HUES48 (cell line): Measurements from ENCODE around the gene FRAT1.

Source experiments
- H3K27ac ChIP-seq: one replicate; pipeline ENCODE4 v1.7.0; 2013; ENCODE audit warnings: low read depth, low read length, inconsistent platforms
- H3K27me3 ChIP-seq: 2 replicates; pipeline ENCODE4 v1.6.1; 2013; ENCODE audit warnings: mild to moderate bottlenecking, low read length; ENCODE audit not compliant: control insufficient read depth, insufficient read depth
- H3K36me3 ChIP-seq: 2 replicates; pipeline ENCODE4 v1.6.1; 2013; ENCODE audit warnings: low read length; ENCODE audit not compliant: control insufficient read depth, insufficient read depth
- H3K4me1 ChIP-seq: 2 replicates; pipeline ENCODE4 v1.6.1; 2013; ENCODE audit warnings: mild to moderate bottlenecking, low read length; ENCODE audit not compliant: control insufficient read depth, insufficient read depth
- H3K4me3 ChIP-seq: 2 replicates; pipeline ENCODE4 v1.5.1; 2013; ENCODE audit warnings: mild to moderate bottlenecking, low read depth, low read length
- H3K9ac ChIP-seq: 2 replicates; pipeline ENCODE4 v1.6.1; 2013; ENCODE audit warnings: mild to moderate bottlenecking, low read depth, low read length, moderate library complexity
- H3K9me3 ChIP-seq: 2 replicates; pipeline ENCODE4 v1.6.1; 2013; ENCODE audit warnings: low read length; ENCODE audit not compliant: control insufficient read depth, insufficient read depth

The FRAT1 gene

GRCh38 chr10:97329766-97330165, 10.7 kb downstream of the FRAT1 start:
- Histone ChIP-seq H3K9ac (no peak overlapping the region), H3K9me3 (no peaks in the 10 kb centered on the region), H3K4me3 (0 out of 2 replicates have a peak overlapping the region, but pooled peaks have one; percentile 14), H3K36me3 (peaks cover 32% of the 10 kb centered on the region), H3K27me3 (no peaks in the 10 kb centered on the region), H3K4me1 (peaks cover 46% of the 10 kb centered on the region), H3K27ac (no peak overlapping the region)

- Histone ChIP-seq H3K4me1 (peaks cover 42% of the 10 kb centered on the region), H3K9ac (no peak overlapping the region), H3K9me3 (no peaks in the 10 kb centered on the region), H3K27me3 (no peaks in the 10 kb centered on the region), H3K27ac (no peak overlapping the region), H3K36me3 (peaks cover 32% of the 10 kb centered on the region), H3K4me3 (peak overlapping the region; percentile 93)
Measured at GRCh38 chr10:97331153-97331703, 12.2 kb downstream of the FRAT1 start.

- Histone ChIP-seq H3K4me1 (peaks cover 41% of the 10 kb centered on the region), H3K27ac (peak overlapping the region; percentile 75), H3K36me3 (peaks cover 32% of the 10 kb centered on the region), H3K9me3 (no peaks in the 10 kb centered on the region), H3K9ac (peak overlapping the region; percentile 97), H3K4me3 (peak overlapping the region; percentile 93), H3K27me3 (no peaks in the 10 kb centered on the region)
Measured at GRCh38 chr10:97332591-97333350, 13.7 kb downstream of the FRAT1 start.

GRCh38 chr10:97333351-97333600, 14.2 kb downstream of the FRAT1 start:
- Histone ChIP-seq H3K4me1 (peaks cover 42% of the 10 kb centered on the region), H3K36me3 (peaks cover 32% of the 10 kb centered on the region), H3K9ac (peak overlapping the region; percentile 97), H3K27ac (peak overlapping the region; percentile 75), H3K9me3 (no peaks in the 10 kb centered on the region), H3K27me3 (no peaks in the 10 kb centered on the region), H3K4me3 (peak overlapping the region; percentile 93)

GRCh38 chr10:97333601-97334369, 14.7 kb downstream of the FRAT1 start:
- Histone ChIP-seq H3K27me3 (no peaks in the 10 kb centered on the region), H3K9me3 (no peaks in the 10 kb centered on the region), H3K27ac (peak overlapping the region; percentile 95), H3K4me1 (peaks cover 40% of the 10 kb centered on the region), H3K4me3 (peak overlapping the region; percentile 93), H3K9ac (peak overlapping the region; percentile 97), H3K36me3 (peaks cover 27% of the 10 kb centered on the region)

- H3K9ac ChIP-seq, result peak within 1 kb of the TSS; percentile 97
- H3K27ac ChIP-seq, result peak within 1 kb of the TSS; percentile 95
- peaks cover 34% of the 10 kb centered on the region for H3K4me1 ChIP-seq
- peak within 1 kb of the TSS; percentile 93 for H3K4me3 ChIP-seq
- H3K9me3 ChIP-seq, result no peaks in the 10 kb centered on the region
- peaks cover 20% of the 10 kb centered on the region for H3K36me3 ChIP-seq
- H3K27me3 ChIP-seq, result no peaks in the 10 kb centered on the region
Measured at GRCh38 chr10:97334370-97335175, 15.5 kb downstream of the FRAT1 start, which contains the start of gene FRAT2. TSS of gene FRAT2 (minus strand) at chr10:97334729. CDS start at chr10:97334572, 157 bp downstream.

GRCh38 chr10:97335188-97335619, 16.1 kb downstream of the FRAT1 start:
- no peaks in the 10 kb centered on the region for H3K27me3 ChIP-seq
- H3K27ac ChIP-seq, result peak overlapping the region; percentile 95
- H3K36me3 ChIP-seq, result peaks cover 15% of the 10 kb centered on the region
- peak overlapping the region; percentile 93 for H3K4me3 ChIP-seq
- H3K9ac ChIP-seq, result peak overlapping the region; percentile 49
- peaks cover 31% of the 10 kb centered on the region for H3K4me1 ChIP-seq
- no peaks in the 10 kb centered on the region for H3K9me3 ChIP-seq

- H3K4me1 ChIP-seq, result peaks cover 29% of the 10 kb centered on the region
- no peaks in the 10 kb centered on the region for H3K9me3 ChIP-seq
- peaks cover 12% of the 10 kb centered on the region for H3K36me3 ChIP-seq
- peak overlapping the region; percentile 90 for H3K27ac ChIP-seq
- H3K9ac ChIP-seq, result no peak overlapping the region
- no peaks in the 10 kb centered on the region for H3K27me3 ChIP-seq
- H3K4me3 ChIP-seq, result peak overlapping the region; percentile 25
Measured at GRCh38 chr10:97336006-97336405, 16.9 kb downstream of the FRAT1 start.

- H3K4me3 ChIP-seq, result peak overlapping the region; percentile 25
- H3K9ac ChIP-seq, result no peak overlapping the region
- H3K36me3 ChIP-seq, result peaks cover 9% of the 10 kb centered on the region; the same call in 1 of the 2 replicates
- H3K4me1 ChIP-seq, result peaks cover 25% of the 10 kb centered on the region
- peak overlapping the region; percentile 90 for H3K27ac ChIP-seq
- no peaks in the 10 kb centered on the region for H3K9me3 ChIP-seq
- H3K27me3 ChIP-seq, result no peaks in the 10 kb centered on the region
Measured at GRCh38 chr10:97336446-97336845, 17.4 kb downstream of the FRAT1 start.

- peak overlapping the region; percentile 34 for H3K4me3 ChIP-seq
- no peaks in the 10 kb centered on the region for H3K27me3 ChIP-seq
- no peak overlapping the region for H3K9ac ChIP-seq
- peaks cover 6% of the 10 kb centered on the region; the same call in 1 of the 2 replicates for H3K36me3 ChIP-seq
- H3K9me3 ChIP-seq, result no peaks in the 10 kb centered on the region
- peak overlapping the region; percentile 90 for H3K27ac ChIP-seq
- H3K4me1 ChIP-seq, result peaks cover 20% of the 10 kb centered on the region
Measured at GRCh38 chr10:97336942-97337831, 18.1 kb downstream of the FRAT1 start.
